SK-N-SH (cell line): Measurements from ENCODE around the gene AUTS2. TPM values are rescaled to one million over a fixed set of nuclear protein-coding genes. Genes with fewer than 3 reads are reported as not detected.

ENCODE experiments used
- CTCF ChIA-PET: fragments of 300-600, 350-600 bp; formaldehyde crosslinking; extraction: SDS; loops from one replicate; lab custom pipeline; 2021; lab: Yijun Ruan, JAX
- POLR2A ChIA-PET: fragments of 350-600 bp; sonication (Branson Sonifier 250); formaldehyde crosslinking; extraction: SDS; loops from one replicate; lab custom pipeline; 2020; ENCODE audit warnings: antibody characterized with exemption, inconsistent platforms; lab: Yijun Ruan, JAX
- DNase-seq: peaks from one replicate; pipeline ENCODE4 v3.0.0; 2012
- H2AFZ ChIP-seq: fragments of 200-600 bp; sonication (generic); 2 replicates; pipeline ENCODE4 v1.8.1; 2016; ENCODE audit warnings: antibody characterized with exemption, mild to moderate bottlenecking, low read depth
- H3F3A ChIP-seq: fragments of 200-600 bp; sonication (generic); replicated peaks from 2 replicates; pipeline ENCODE3; 2016; ENCODE audit warnings: antibody characterized with exemption, mild to moderate bottlenecking; ENCODE audit not compliant: insufficient read depth
- H3K27ac ChIP-seq, 2 experiments: fragments of 200-500 bp in 1 of 2; fragments of 200-600 bp in 1 of 2; sonication (Bioruptor generic) in 1 of 2; sonication (generic), shearing (Covaris generic) in 1 of 2; 2 replicates each; pipeline versions ENCODE4 v1.5.1 to v1.6.1; 2014 to 2016; ENCODE audit warnings: low read depth in 2 of 2, inconsistent platforms in 1 of 2, low read length in 1 of 2, mild to moderate bottlenecking in 1 of 2, mixed read lengths in 1 of 2
- H3K27me3 ChIP-seq: fragments of 200-600 bp; sonication (generic), shearing (Covaris generic); 2 replicates; pipeline ENCODE4 v1.6.1; 2016; ENCODE audit warnings: mixed run types; ENCODE audit not compliant: insufficient read depth
- H3K36me3 ChIP-seq, 2 experiments: fragments of 200-500 bp in 1 of 2; fragments of 200-600 bp in 1 of 2; sonication (Bioruptor generic) in 1 of 2; sonication (generic) in 1 of 2; replicated peaks in 1 of 2; 2 replicates each; pipeline versions ENCODE3 to v1.5.1; 2014 to 2016; ENCODE audit warnings: low read length in 1 of 2, mild to moderate bottlenecking in 1 of 2; ENCODE audit not compliant: insufficient read depth in 2 of 2, control insufficient read depth in 1 of 2
- H3K4me1 ChIP-seq, 2 experiments: fragments of 200-500 bp in 1 of 2; fragments of 200-600 bp in 1 of 2; sonication (Bioruptor generic) in 1 of 2; sonication (generic), shearing (Covaris generic) in 1 of 2; 2 replicates each; pipeline versions ENCODE4 v1.5.1 to v1.6.1; 2014 to 2016; ENCODE audit warnings: low read depth in 1 of 2, low read length in 1 of 2, mixed run types in 1 of 2; ENCODE audit not compliant: insufficient read depth in 2 of 2, control insufficient read depth in 1 of 2
- H3K4me2 ChIP-seq: fragments of 200-600 bp; sonication (generic), shearing (Covaris generic); 2 replicates; pipeline ENCODE4 v1.6.1; 2017; ENCODE audit warnings: mixed run types
- H3K4me3 ChIP-seq, 2 experiments: fragments of 200-500 bp in 1 of 2; fragments of 200-600 bp in 1 of 2; sonication (Bioruptor generic) in 1 of 2; sonication (generic), shearing (Covaris generic) in 1 of 2; 2 replicates each; pipeline versions ENCODE4 v1.5.1 to v1.8.1; 2014 to 2016; ENCODE audit warnings: low read depth in 2 of 2, inconsistent platforms in 1 of 2, low read length in 1 of 2, mild to moderate bottlenecking in 1 of 2, mixed read lengths in 1 of 2, moderate library complexity in 1 of 2
- H3K79me2 ChIP-seq: fragments of 200-600 bp; sonication (generic); 2 replicates; pipeline ENCODE4 v1.8.1; 2017; ENCODE audit warnings: mild to moderate bottlenecking; ENCODE audit not compliant: insufficient read depth
- H3K9ac ChIP-seq: fragments of 200-600 bp; sonication (generic); 2 replicates; pipeline ENCODE4 v1.6.1; 2017; ENCODE audit warnings: mixed run types
- H3K9me2 ChIP-seq: fragments of 200-600 bp; sonication (generic); 2 replicates; pipeline ENCODE4 v1.6.1; 2017; ENCODE audit warnings: mixed run types
- H3K9me3 ChIP-seq: fragments of 200-600 bp; sonication (generic); 2 replicates; pipeline ENCODE4 v1.6.1; 2017; ENCODE audit warnings: mixed run types, mild to moderate bottlenecking, moderate library complexity
- H4K20me1 ChIP-seq: fragments of 200-600 bp; sonication (generic); 2 replicates; pipeline ENCODE4 v1.6.1; 2017; ENCODE audit warnings: mild to moderate bottlenecking, mixed run types; ENCODE audit not compliant: insufficient read depth
- CHD2 ChIP-seq: fragments of 150-350 bp; IDR thresholded peaks from 2 replicates; pipeline ENCODE4 v1.6.1; 2018; ENCODE audit warnings: low read length; ENCODE audit not compliant: partially characterized antibody
- EZH2phosphoT487 ChIP-seq: fragments of 200-600 bp; sonication (generic); IDR thresholded peaks from 2 replicates; pipeline ENCODE4 v1.6.1; 2017; ENCODE audit warnings: low read depth, mixed run types, mild to moderate bottlenecking, antibody characterized with exemption, moderate library complexity, borderline replicate concordance
- FOSL2 ChIP-seq: IDR thresholded peaks from 2 replicates; pipeline ENCODE4 v1.4.0; 2012; ENCODE audit warnings: low read depth, mild to moderate bottlenecking, moderate library complexity, borderline replicate concordance
- FOXM1 ChIP-seq: IDR thresholded peaks from 2 replicates; pipeline ENCODE4 v1.4.0; 2012; ENCODE audit warnings: low read depth, mild to moderate bottlenecking
- GABPA ChIP-seq: IDR thresholded peaks from 2 replicates; pipeline ENCODE4 v1.4.0; 2012; ENCODE audit warnings: low read depth, mild to moderate bottlenecking
- GATA2 ChIP-seq: sonication (generic); formaldehyde crosslinking; IDR thresholded peaks from 2 replicates; pipeline ENCODE4 v1.5.0; 2020; ENCODE audit warnings: mild to moderate bottlenecking, missing genetic modification reagents
- IRF3 ChIP-seq: fragments of 150-350 bp; IDR thresholded peaks from 2 replicates; pipeline ENCODE4 v1.6.1; 2016; ENCODE audit warnings: mild to moderate bottlenecking, low read depth, low read length
- MXI1 ChIP-seq: IDR thresholded peaks from 2 replicates; pipeline ENCODE4 v1.6.1; 2012; ENCODE audit warnings: mild to moderate bottlenecking, low read depth, low read length, improper control_type of control experiment
- NFIC ChIP-seq: IDR thresholded peaks from 2 replicates; pipeline ENCODE4 v1.4.0; 2012; ENCODE audit warnings: borderline replicate concordance
- POLR2AphosphoS5 ChIP-seq: IDR thresholded peaks from 2 replicates; pipeline ENCODE4 v1.6.1; 2012; ENCODE audit warnings: low read depth, low read length
- RAD21 ChIP-seq: IDR thresholded peaks from 2 replicates; pipeline ENCODE4 v1.6.1; 2012; ENCODE audit warnings: mild to moderate bottlenecking, low read length
- RCOR1 ChIP-seq: fragments of 150-350 bp; IDR thresholded peaks from 2 replicates; pipeline ENCODE4 v1.6.1; 2017; ENCODE audit warnings: antibody characterized with exemption, low read length
- RXRA ChIP-seq: IDR thresholded peaks from 2 replicates; pipeline ENCODE4 v1.4.0; 2012; ENCODE audit warnings: low read depth, mild to moderate bottlenecking, borderline replicate concordance
- SIN3A ChIP-seq: IDR thresholded peaks from 2 replicates; pipeline ENCODE4 v1.6.1; 2012; ENCODE audit warnings: low read depth, mild to moderate bottlenecking, low read length, moderate library complexity, borderline replicate concordance
- SMC3 ChIP-seq: IDR thresholded peaks from 2 replicates; pipeline ENCODE4 v1.6.1; 2012; ENCODE audit warnings: low read depth, low read length, improper control_type of control experiment
- TAF1 ChIP-seq: IDR thresholded peaks from 2 replicates; pipeline ENCODE4 v1.6.1; 2012; ENCODE audit warnings: low read depth, mild to moderate bottlenecking, low read length, moderate library complexity, borderline replicate concordance
- TEAD4 ChIP-seq: IDR thresholded peaks from 2 replicates; pipeline ENCODE4 v1.4.0; 2012; ENCODE audit warnings: mild to moderate bottlenecking, borderline replicate concordance; ENCODE audit not compliant: insufficient read depth
- USF1 ChIP-seq: IDR thresholded peaks from 2 replicates; pipeline ENCODE4 v1.4.0; 2012; ENCODE audit warnings: low read depth, borderline replicate concordance
- YY1 ChIP-seq: IDR thresholded peaks from 2 replicates; pipeline ENCODE4 v1.4.0; 2012; ENCODE audit warnings: low read depth, mild to moderate bottlenecking
- WGBS: methylation state at CpG from one replicate; pipeline ENCODE4 v1.1.6; 2017; ENCODE audit warnings: low lambda C conversion rate; 5-methylcytosine and 5-hydroxymethylcytosine counted together
- polyA plus RNA-seq, 3 experiments: library from polyadenylated mRNA; depleted of rRNA; stranded (reverse); fragments of >200 nt; gene quantifications; 2 replicates each; pipeline ENCODE4 v1.2.3, GENCODE V29; 2012
- TF ChIP-seq, protein P1 (sequence below): IDR thresholded peaks from 2 replicates; pipeline ENCODE4 v1.4.0; 2012; ENCODE audit warnings: low read depth
- TF ChIP-seq, protein P2 (sequence below): IDR thresholded peaks from 2 replicates; pipeline ENCODE4; 2012

The AUTS2 gene
- polyA plus RNA-seq, 1 of the 3 experiments (the other 2 are of a cell fraction): 15.6 TPM

- Histone ChIP-seq H4K20me1 (no peaks in the 10 kb centered on the region), H3K27ac (no peak overlapping the region), H3K36me3 (no peaks in the 10 kb centered on the region), H2AFZ (no peak overlapping the region), H3K9me2 (no peaks in the 10 kb centered on the region), H3K4me1 (peaks cover 0 to 6% of the 10 kb centered on the region in 2 experiments; a peak in 1 of 4 replicates), H3K27me3 (no peaks in the 10 kb centered on the region), H3K9ac (no peak overlapping the region), H3F3A (no peaks in the 10 kb centered on the region), H3K4me2 (no peak overlapping the region), H3K9me3 (no peaks in the 10 kb centered on the region), H3K79me2 (no peaks in the 10 kb centered on the region), H3K4me3 (no peak overlapping the region)
- ChIA-PET CTCF (interaction anchor here (0.8 kb wide), 1 partner anchor 24 kb away, joined by 3 read pairs; no protein-coding TSS in a partner anchor), POLR2A (no interaction called here)
- no peak for DNase-seq
- TF ChIP-seq FOSL2 (0 out of 2 replicates have a peak, but pooled peaks have one; percentile 3), POLR2AphosphoS5 (no peak)
These were observed 940.9 kb downstream of the AUTS2 start for GRCh38 chr7:70539205-70539604.

DNA sequence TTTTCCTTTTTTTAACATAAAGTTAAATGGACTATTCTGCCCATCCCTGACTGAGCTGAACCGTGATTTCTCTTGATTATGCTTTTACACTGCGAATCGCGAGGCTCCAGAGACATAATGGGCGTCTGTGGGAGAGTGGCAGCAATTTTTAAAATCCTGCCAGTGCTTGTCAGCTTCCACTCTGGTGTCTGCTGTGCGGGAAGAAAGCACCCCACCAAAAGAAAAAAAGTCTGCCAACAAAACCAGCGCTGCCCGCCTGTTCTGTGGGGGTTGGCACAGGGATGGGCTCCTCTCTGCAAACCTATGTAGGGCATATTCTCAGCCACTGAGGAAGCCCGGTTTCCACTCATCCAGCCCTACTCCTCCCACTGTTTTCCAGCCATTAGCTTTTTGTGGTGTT is 941.3 kb downstream of the AUTS2 start:
- 88% methylated on average over 9 of the region's 9 CpGs for WGBS
- no peaks in the 10 kb centered on the region for H3K9me2 ChIP-seq

DNA sequence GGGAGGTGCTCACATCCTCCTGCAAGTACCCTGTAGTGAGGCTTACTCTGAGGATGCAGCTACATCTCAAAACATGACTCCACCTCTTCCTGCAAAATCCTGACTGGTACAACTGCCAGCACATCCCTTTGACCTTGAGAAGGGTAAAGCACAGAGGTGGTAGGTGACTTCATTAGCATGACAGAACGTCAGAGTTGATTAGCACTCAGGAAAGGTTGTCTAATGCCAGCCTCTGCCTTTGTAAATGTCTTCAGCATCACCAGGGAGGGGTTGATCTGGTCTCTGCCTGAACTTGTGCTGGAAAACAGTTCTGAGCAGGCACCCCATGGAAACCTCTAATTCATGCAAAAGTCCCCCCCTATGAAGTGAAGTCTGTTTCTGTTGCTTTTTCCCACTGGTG is 942.4 kb downstream of the AUTS2 start:
- ChIA-PET CTCF (interaction anchor here (1.1 to 1.3 kb wide), 2 partner anchors 25 to 157 kb away, joined by 3 to 4 read pairs; no protein-coding TSS in a partner anchor), POLR2A (no interaction called here)
- H3K27ac ChIP-seq: no peak overlapping the region
- H3K9ac ChIP-seq: no peak overlapping the region
- no peak overlapping the region for H2AFZ ChIP-seq
- H3K4me3 ChIP-seq: no peak overlapping the region
- DNase-seq: no peak
- no peaks in the 10 kb centered on the region for H4K20me1 ChIP-seq
- 45% methylated on average over 1 of the region's 1 CpG for WGBS
- H3K27me3 ChIP-seq: no peaks in the 10 kb centered on the region
- peaks cover 0 to 6% of the 10 kb centered on the region in 2 experiments; a peak in 1 of 4 replicates for H3K4me1 ChIP-seq
- H3K9me2 ChIP-seq: no peaks in the 10 kb centered on the region
- H3K79me2 ChIP-seq: no peaks in the 10 kb centered on the region
- H3K9me3 ChIP-seq: no peaks in the 10 kb centered on the region
- H3F3A ChIP-seq: no peaks in the 10 kb centered on the region
- no peaks in the 10 kb centered on the region for H3K36me3 ChIP-seq
- H3K4me2 ChIP-seq: no peak overlapping the region
- TF ChIP-seq POLR2AphosphoS5 (no peak), YY1 (no peak), USF1 (no peak), TEAD4 (no peak), GATA2 (CRISPR knock-in tag) (no peak), RXRA (no peak), GABPA (no peak), SMC3 (no peak), SIN3A (no peak), CHD2 (no peak), IRF3 (no peak), RCOR1 (no peak)
- TF ChIP-seq, protein P1, sequence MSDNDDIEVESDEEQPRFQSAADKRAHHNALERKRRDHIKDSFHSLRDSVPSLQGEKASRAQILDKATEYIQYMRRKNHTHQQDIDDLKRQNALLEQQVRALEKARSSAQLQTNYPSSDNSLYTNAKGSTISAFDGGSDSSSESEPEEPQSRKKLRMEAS: no peak

More for the DNA sequence above, 941.3 kb downstream of the AUTS2 start:
- Histone ChIP-seq H3K79me2 (no peaks in the 10 kb centered on the region), H3K9me3 (no peaks in the 10 kb centered on the region), H3K9ac (no peak overlapping the region), H3K27me3 (no peaks in the 10 kb centered on the region), H3K4me3 (no peak overlapping the region), H2AFZ (no peak overlapping the region), H3K27ac (no peak overlapping the region), H3K4me1 (peaks cover 0 to 6% of the 10 kb centered on the region in 2 experiments; a peak in 1 of 4 replicates), H4K20me1 (no peaks in the 10 kb centered on the region), H3K4me2 (no peak overlapping the region), H3K36me3 (no peaks in the 10 kb centered on the region), H3F3A (no peaks in the 10 kb centered on the region)
- ChIA-PET CTCF (interaction anchor here (0.7 to 0.8 kb wide), 2 partner anchors 23 to 159 kb away, joined by 3 to 5 read pairs; no protein-coding TSS in a partner anchor), POLR2A (no interaction called here)
- no peak for TF ChIP-seq TAF1
- TF ChIP-seq NFIC: no peak
- TF ChIP-seq, protein P2, sequence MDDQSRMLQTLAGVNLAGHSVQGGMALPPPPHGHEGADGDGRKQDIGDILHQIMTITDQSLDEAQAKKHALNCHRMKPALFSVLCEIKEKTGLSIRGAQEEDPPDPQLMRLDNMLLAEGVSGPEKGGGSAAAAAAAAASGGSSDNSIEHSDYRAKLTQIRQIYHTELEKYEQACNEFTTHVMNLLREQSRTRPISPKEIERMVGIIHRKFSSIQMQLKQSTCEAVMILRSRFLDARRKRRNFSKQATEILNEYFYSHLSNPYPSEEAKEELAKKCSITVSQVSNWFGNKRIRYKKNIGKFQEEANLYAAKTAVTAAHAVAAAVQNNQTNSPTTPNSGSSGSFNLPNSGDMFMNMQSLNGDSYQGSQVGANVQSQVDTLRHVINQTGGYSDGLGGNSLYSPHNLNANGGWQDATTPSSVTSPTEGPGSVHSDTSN: no peak
- no peak for TF ChIP-seq SMC3
- no peak for TF ChIP-seq MXI1
- no peak for TF ChIP-seq RCOR1
- TF ChIP-seq FOXM1: no peak
- TF ChIP-seq, protein P1: no peak
- no peak for TF ChIP-seq RAD21
- no peak for TF ChIP-seq EZH2phosphoT487
- no peak for DNase-seq
